Uterus (tissue), 2 donors: ENCODE data around the gene CST3.

ENCODE experiments used
- POLR2A ChIP-seq, 2 donors: fragments of 450-650 bp; IDR thresholded peaks; one replicate each; pipeline ENCODE4 v1.6.1; 2016; ENCODE audit warnings: antibody characterized with exemption in 2 of 2, mild to moderate bottlenecking in 1 of 2, moderate library complexity in 1 of 2
- TF ChIP-seq, protein P1 (sequence below), 4 experiments: fragments of 200-600 bp in 2 of 4; fragments of 450-650 bp in 2 of 4; sonication (generic) in 2 of 4; IDR thresholded peaks; one replicate each; pipeline ENCODE4 v1.5.1; 2016 to 2019; ENCODE audit warnings: antibody characterized with exemption in 4 of 4, mild to moderate bottlenecking in 2 of 4, moderate library complexity in 1 of 4

DNA sequence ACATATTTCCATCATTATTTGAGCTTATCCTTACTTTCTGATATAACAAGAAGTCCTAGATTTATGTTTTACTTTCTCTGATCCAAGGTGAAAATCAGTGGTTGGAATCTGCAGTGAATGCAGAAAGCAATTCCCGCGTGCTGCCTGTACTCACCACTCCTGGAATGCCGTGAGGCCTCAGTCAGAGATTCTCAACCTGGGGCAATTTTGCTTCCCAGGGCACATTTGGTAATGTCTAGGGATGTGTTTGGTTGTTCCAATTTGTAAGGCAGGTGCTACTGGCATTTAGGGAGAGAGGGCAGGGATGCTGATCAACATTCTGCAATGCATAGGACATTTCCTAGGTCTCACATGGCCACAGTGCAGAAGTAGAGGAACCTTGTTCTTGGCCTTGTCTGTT lies 27.2 kb upstream of the CST3 start:
- no peak for TF ChIP-seq POLR2A (IDR thresholded peaks at IDR 0.05)
- TF ChIP-seq, protein P1, sequence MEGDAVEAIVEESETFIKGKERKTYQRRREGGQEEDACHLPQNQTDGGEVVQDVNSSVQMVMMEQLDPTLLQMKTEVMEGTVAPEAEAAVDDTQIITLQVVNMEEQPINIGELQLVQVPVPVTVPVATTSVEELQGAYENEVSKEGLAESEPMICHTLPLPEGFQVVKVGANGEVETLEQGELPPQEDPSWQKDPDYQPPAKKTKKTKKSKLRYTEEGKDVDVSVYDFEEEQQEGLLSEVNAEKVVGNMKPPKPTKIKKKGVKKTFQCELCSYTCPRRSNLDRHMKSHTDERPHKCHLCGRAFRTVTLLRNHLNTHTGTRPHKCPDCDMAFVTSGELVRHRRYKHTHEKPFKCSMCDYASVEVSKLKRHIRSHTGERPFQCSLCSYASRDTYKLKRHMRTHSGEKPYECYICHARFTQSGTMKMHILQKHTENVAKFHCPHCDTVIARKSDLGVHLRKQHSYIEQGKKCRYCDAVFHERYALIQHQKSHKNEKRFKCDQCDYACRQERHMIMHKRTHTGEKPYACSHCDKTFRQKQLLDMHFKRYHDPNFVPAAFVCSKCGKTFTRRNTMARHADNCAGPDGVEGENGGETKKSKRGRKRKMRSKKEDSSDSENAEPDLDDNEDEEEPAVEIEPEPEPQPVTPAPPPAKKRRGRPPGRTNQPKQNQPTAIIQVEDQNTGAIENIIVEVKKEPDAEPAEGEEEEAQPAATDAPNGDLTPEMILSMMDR (IDR thresholded peaks at IDR 0.05): no peak
